Fibroblast of lung (primary cell): Measurements from ENCODE around the gene CATSPER1. TPM values are rescaled to one million over a fixed set of nuclear protein-coding genes. Genes with fewer than 3 reads are reported as not detected.

ENCODE experiments used
- DNase-seq, 2 donors: peaks; one replicate each; pipeline versions ENCODE4 v3.0.0 to v3.0.0-alpha.2; 2010; ENCODE audit warnings: low read depth in 2 of 2
- H2AFZ ChIP-seq: 2 replicates; pipeline ENCODE4 v1.5.1; 2012; ENCODE audit warnings: low read length, control low read depth, inconsistent platforms
- H3K27ac ChIP-seq: 2 replicates; pipeline ENCODE4 v1.5.1; 2011; ENCODE audit warnings: low read length, control low read depth; ENCODE audit not compliant: insufficient read depth
- H3K27me3 ChIP-seq: 2 replicates; pipeline ENCODE4 v1.5.1; 2011; ENCODE audit warnings: mild to moderate bottlenecking, low read length; ENCODE audit not compliant: control insufficient read depth, insufficient read depth
- H3K36me3 ChIP-seq: 2 replicates; pipeline ENCODE4 v1.5.1; 2011; ENCODE audit warnings: low read length; ENCODE audit not compliant: control insufficient read depth, insufficient read depth
- H3K4me1 ChIP-seq: 2 replicates; pipeline ENCODE4 v1.5.1; 2011; ENCODE audit warnings: low read length; ENCODE audit not compliant: control insufficient read depth, insufficient read depth; ENCODE audit errors: extremely low read depth
- H3K4me2 ChIP-seq: 2 replicates; pipeline ENCODE4 v1.5.1; 2011; ENCODE audit warnings: low read length, control low read depth; ENCODE audit not compliant: insufficient read depth; ENCODE audit errors: extremely low read depth
- H3K4me3 ChIP-seq, 4 experiments: fragments of 200-600 bp in 1 of 4; sonication (generic) in 1 of 4; replicated peaks in 1 of 4; 2 replicates each; pipeline ENCODE4 v1.5.1; 2011 to 2016; ENCODE audit warnings: low read length in 4 of 4, low read depth in 3 of 4, mild to moderate bottlenecking in 3 of 4, control low read depth in 2 of 4, inconsistent platforms in 1 of 4, mixed read lengths in 1 of 4; ENCODE audit not compliant: insufficient read depth in 1 of 4; ENCODE audit errors: control extremely low read depth in 1 of 4
- H3K79me2 ChIP-seq: 2 replicates; pipeline ENCODE4 v1.5.1; 2012; ENCODE audit warnings: mild to moderate bottlenecking, low read length, inconsistent platforms; ENCODE audit not compliant: control insufficient read depth, insufficient read depth
- H3K9ac ChIP-seq: 2 replicates; pipeline ENCODE4 v1.5.1; 2011; ENCODE audit warnings: mild to moderate bottlenecking, low read length, control low read depth; ENCODE audit not compliant: insufficient read depth
- H3K9me3 ChIP-seq: 2 replicates; pipeline ENCODE4 v1.5.1; 2012; ENCODE audit warnings: low read depth, low read length; ENCODE audit not compliant: control insufficient read depth, insufficient read depth
- H4K20me1 ChIP-seq: 2 replicates; pipeline ENCODE4 v1.5.1; 2011; ENCODE audit warnings: low read length; ENCODE audit not compliant: control insufficient read depth, insufficient read depth; ENCODE audit errors: extremely low read depth
- CTCF ChIP-seq, 2 donors: IDR thresholded peaks in 1 of 2; conservative IDR thresholded peaks in 1 of 2; 1 replicate in 1 of 2; 2 replicates in 1 of 2; pipeline ENCODE4 v1.5.1; 2011 to 2012; ENCODE audit warnings: low read length in 2 of 2, control low read depth in 1 of 2, inconsistent platforms in 1 of 2, low read depth in 1 of 2, mild to moderate bottlenecking in 1 of 2
- EZH2 ChIP-seq: IDR thresholded peaks from 2 replicates; pipeline ENCODE4 v1.5.1; 2012; ENCODE audit warnings: low read length, control low read depth, mild to moderate bottlenecking; ENCODE audit errors: missing control alignments
- polyA plus RNA-seq, 2 donors: library from polyadenylated mRNA; depleted of rRNA in 1 of 2; stranded (reverse) in 1 of 2; unstranded in 1 of 2; fragments of >200 nt; gene quantifications; 2 replicates each; pipeline ENCODE4 v1.2.1, GENCODE V29; 2011 to 2012; ENCODE audit warnings: missing spikeins in 1 of 2
- total RNA-seq: library from RNA; depleted of rRNA; stranded (reverse); fragments of >200 nt; gene quantifications from 2 replicates; pipeline ENCODE4 v1.2.1, GENCODE V29; 2014

CATSPER1 gene
- total and polyA plus RNA-seq, 2 donors (not counting 1 experiment from before 2014, with no cell fraction given), result not detected

DNA sequence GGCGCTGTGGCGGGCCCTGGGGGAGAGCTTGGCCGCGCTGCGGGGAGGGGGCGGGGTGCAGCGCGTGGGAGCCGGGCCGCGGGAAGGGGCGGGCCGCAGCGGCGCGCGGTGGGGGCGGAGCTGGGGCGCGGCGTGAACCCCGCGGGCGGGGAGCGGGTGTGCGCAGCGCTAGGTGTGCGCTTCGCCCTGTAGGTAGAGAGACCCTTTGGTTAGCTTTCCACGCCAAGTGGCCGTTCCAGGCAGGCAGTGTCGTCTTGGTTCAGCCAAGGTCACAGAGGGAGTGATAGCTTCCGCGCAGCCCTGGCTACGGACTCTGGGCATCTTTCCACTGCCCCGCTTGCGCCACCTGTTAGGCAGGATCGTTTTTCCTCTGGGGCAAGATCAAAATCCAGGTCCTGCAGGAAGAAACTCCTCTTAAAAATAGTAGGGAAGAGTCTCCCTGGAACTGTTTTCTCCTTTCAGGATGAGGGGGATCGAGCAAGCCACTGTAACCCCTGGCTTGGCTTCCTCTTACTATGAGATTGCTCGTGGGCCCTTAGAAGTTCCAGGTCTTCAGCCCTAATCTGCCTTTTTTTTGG is 23.5 kb downstream of the CATSPER1 start:
- Histone ChIP-seq H4K20me1 (no peaks in the 10 kb centered on the region), H3K36me3 (peaks cover 17% of the 10 kb centered on the region), H3K27me3 (no peaks in the 10 kb centered on the region), H3K4me3 (peak overlapping the region; percentile 64 to 100 (median 89)), H3K27ac (peak overlapping the region; percentile 94), H3K9me3 (no peaks in the 10 kb centered on the region), H3K79me2 (peaks cover 38% of the 10 kb centered on the region), H2AFZ (peak overlapping the region; percentile 84), H3K4me1 (peaks cover 2% of the 10 kb centered on the region), H3K4me2 (peak overlapping the region; percentile 86), H3K9ac (peak overlapping the region; percentile 73)
- DNase-seq, result peak; percentile 37 to 51
- TF ChIP-seq CTCF (conservative IDR thresholded peaks at IDR 0.05 in 1 of 2, IDR thresholded peaks at IDR 0.05 in 1 of 2; ENCODE audit: low read depth in 1 of 2, low read length in 2 of 2) (peak; percentile 13 to 25), EZH2 (no peak)

DNA sequence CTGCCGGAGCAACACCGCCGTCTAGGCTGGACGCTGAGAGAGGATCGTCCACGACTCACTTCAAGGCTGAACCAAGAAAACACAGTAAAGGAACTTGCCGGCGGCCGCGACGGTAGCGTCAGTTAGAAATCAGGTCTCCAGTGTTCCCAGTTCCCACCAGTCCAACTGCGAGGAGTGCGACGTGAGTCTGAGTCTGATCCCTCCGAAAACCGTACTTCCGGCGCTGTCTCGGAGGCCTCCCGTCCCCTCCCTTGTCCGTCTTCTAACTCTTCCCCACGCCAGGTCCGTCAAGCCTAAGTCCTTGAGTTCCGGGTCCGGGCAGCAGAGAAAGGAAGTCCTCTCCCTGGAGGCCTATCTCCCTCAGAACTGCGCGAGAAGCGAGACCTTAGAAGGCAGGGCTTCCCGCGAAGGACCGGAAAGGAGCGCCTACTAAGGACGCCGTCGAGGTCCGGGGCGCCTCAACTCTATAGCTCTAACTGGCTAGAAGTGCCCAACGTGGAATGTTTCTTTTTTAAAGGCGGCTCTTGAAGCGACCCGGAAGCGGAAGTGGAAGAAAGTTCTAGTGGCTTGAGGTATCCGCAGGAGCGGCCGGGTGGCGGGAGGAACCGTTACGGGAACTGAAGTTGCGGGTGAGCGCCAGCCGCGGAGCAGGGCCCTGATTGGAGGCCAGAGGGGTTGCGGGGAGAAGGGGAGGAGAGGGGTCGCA is 24.2 kb downstream of the CATSPER1 start, which contains the start of the genes BANF1 and EIF1AD:
TSS of gene BANF1 (plus strand) at position 562 of the 706 bp plus-strand sequence. CDS start 748 bp downstream, outside the sequence.
TSS of gene EIF1AD (minus strand) at position 216 of the 706 bp plus-strand sequence. CDS start 1,768 bp downstream, outside the sequence.
- peak; percentile 99 for DNase-seq
- H3K4me3 ChIP-seq, result peak within 1 kb of the TSS; percentile 64 to 100 (median 89)
- H3K79me2 ChIP-seq, result peaks cover 38% of the 10 kb centered on the region
- no peaks in the 10 kb centered on the region for H3K27me3 ChIP-seq
- H3K9me3 ChIP-seq, result no peaks in the 10 kb centered on the region
- peaks cover 2% of the 10 kb centered on the region for H3K4me1 ChIP-seq
- H3K36me3 ChIP-seq, result peaks cover 17% of the 10 kb centered on the region
- H3K27ac ChIP-seq, result peak within 1 kb of the TSS; percentile 94
- TF ChIP-seq EZH2 (no peak), CTCF (conservative IDR thresholded peaks at IDR 0.05 in 1 of 2, IDR thresholded peaks at IDR 0.05 in 1 of 2; ENCODE audit: low read depth in 1 of 2, low read length in 2 of 2) (no peak)
- H3K9ac ChIP-seq, result peak within 1 kb of the TSS; percentile 73
- H4K20me1 ChIP-seq, result no peaks in the 10 kb centered on the region
- H3K4me2 ChIP-seq, result peak within 1 kb of the TSS; percentile 89
- H2AFZ ChIP-seq, result peak within 1 kb of the TSS; percentile 88

GRCh38 chr11:65997286-65997685 is 29.0 kb downstream of the CATSPER1 start:
- DNase-seq, result no peak
- H3K27me3 ChIP-seq, result no peaks in the 10 kb centered on the region
- no peaks in the 10 kb centered on the region for H4K20me1 ChIP-seq
- no peaks in the 10 kb centered on the region for H3K9me3 ChIP-seq
- no peak overlapping the region for H3K4me2 ChIP-seq
- no peak for TF ChIP-seq CTCF (conservative IDR thresholded peaks at IDR 0.05 in 1 of 2, IDR thresholded peaks at IDR 0.05 in 1 of 2; ENCODE audit: low read depth in 1 of 2, low read length in 2 of 2)
- no peak for TF ChIP-seq EZH2
- no peaks in the 10 kb centered on the region for H3K4me1 ChIP-seq
- peaks cover 23% of the 10 kb centered on the region for H3K79me2 ChIP-seq
- no peak overlapping the region for H3K4me3 ChIP-seq
- H3K9ac ChIP-seq, result no peak overlapping the region
- H3K36me3 ChIP-seq, result peaks cover 9% of the 10 kb centered on the region
- no peak overlapping the region for H2AFZ ChIP-seq
- no peak overlapping the region for H3K27ac ChIP-seq
